Chondrocyte (in vitro differentiated cells): Measurements from ENCODE around the gene RHOU. TPM values are rescaled to one million over a fixed set of nuclear protein-coding genes. Genes with fewer than 3 reads are reported as not detected.
"Not testable (repeated sequence)": the region's sequence is repeated elsewhere in the genome, so short reads cannot be mapped to it uniquely, and the experiment has no call there.

Experiments
- DNase-seq: peaks from one replicate; pipeline ENCODE4 v3.0.0; 2021; ENCODE audit warnings: mixed read lengths, low spot score
- H3K27ac Mint-ChIP-seq: one replicate; pipeline ENCODE4 v1.8.0; 2021; ENCODE audit warnings: mild to moderate bottlenecking, moderate library complexity, mixed read lengths; ENCODE audit not compliant: unreplicated experiment
- H3K27me3 Mint-ChIP-seq: 2 replicates; pipeline ENCODE4 v1.8.0; 2021; ENCODE audit warnings: low read depth, mixed read lengths
- H3K36me3 Mint-ChIP-seq: 2 replicates; pipeline ENCODE4 v1.8.0; 2021; ENCODE audit warnings: low read depth, mixed read lengths
- H3K4me1 Mint-ChIP-seq: 2 replicates; pipeline ENCODE4 v1.8.0; 2021; ENCODE audit warnings: low read depth, mild to moderate bottlenecking, mixed read lengths
- H3K4me3 Mint-ChIP-seq: one replicate; pipeline ENCODE4 v1.8.0; 2021; ENCODE audit warnings: mild to moderate bottlenecking, moderate library complexity, mixed read lengths; ENCODE audit not compliant: unreplicated experiment
- H3K9me3 Mint-ChIP-seq: 2 replicates; pipeline ENCODE4 v1.8.0; 2021; ENCODE audit warnings: low read depth, mixed read lengths
- total RNA-seq: library from RNA; stranded (reverse); gene quantifications from 3 replicates; pipeline ENCODE4 v1.2.1, GENCODE V29; 2021
- TF ChIP-seq, protein P1 (sequence below): fragments of 200-600 bp; sonication (generic); IDR thresholded peaks from 2 replicates; pipeline ENCODE4 v1.5.0; 2021; ENCODE audit warnings: antibody characterized with exemption, mild to moderate bottlenecking, moderate library complexity

RHOU gene
- total RNA-seq, 1 donor from 2014 or later: 5.9 TPM

DNA sequence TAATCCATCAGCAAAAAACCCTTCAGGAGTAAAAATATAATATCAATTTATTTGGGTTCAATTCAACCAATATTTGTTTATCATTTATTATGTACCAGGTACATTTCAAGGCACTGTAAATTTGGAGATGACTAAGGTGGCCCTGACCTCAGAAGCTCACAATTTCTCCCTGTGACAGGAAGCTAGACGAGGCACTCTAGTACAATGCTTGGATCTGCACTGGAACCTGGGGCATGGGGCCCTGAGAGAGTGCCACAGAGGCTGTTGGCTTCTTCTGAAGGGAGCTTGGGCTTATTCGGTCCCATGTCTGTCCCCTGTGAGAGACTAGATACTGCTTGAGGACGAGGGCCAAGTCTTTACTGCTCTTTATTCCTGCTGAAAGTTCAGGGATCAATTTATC is 31.5 kb downstream of the RHOU start:
- Mint-ChIP-seq H3K9me3 (no peaks in the 10 kb centered on the region), H3K27me3 (peaks cover 33% of the 10 kb centered on the region), H3K27ac (no peak overlapping the region), H3K36me3 (peaks cover 2% of the 10 kb centered on the region), H3K4me3 (no peak overlapping the region), H3K4me1 (peaks cover 3% of the 10 kb centered on the region)
- TF ChIP-seq, protein P1, sequence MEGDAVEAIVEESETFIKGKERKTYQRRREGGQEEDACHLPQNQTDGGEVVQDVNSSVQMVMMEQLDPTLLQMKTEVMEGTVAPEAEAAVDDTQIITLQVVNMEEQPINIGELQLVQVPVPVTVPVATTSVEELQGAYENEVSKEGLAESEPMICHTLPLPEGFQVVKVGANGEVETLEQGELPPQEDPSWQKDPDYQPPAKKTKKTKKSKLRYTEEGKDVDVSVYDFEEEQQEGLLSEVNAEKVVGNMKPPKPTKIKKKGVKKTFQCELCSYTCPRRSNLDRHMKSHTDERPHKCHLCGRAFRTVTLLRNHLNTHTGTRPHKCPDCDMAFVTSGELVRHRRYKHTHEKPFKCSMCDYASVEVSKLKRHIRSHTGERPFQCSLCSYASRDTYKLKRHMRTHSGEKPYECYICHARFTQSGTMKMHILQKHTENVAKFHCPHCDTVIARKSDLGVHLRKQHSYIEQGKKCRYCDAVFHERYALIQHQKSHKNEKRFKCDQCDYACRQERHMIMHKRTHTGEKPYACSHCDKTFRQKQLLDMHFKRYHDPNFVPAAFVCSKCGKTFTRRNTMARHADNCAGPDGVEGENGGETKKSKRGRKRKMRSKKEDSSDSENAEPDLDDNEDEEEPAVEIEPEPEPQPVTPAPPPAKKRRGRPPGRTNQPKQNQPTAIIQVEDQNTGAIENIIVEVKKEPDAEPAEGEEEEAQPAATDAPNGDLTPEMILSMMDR: no peak
- no peak for DNase-seq

DNA sequence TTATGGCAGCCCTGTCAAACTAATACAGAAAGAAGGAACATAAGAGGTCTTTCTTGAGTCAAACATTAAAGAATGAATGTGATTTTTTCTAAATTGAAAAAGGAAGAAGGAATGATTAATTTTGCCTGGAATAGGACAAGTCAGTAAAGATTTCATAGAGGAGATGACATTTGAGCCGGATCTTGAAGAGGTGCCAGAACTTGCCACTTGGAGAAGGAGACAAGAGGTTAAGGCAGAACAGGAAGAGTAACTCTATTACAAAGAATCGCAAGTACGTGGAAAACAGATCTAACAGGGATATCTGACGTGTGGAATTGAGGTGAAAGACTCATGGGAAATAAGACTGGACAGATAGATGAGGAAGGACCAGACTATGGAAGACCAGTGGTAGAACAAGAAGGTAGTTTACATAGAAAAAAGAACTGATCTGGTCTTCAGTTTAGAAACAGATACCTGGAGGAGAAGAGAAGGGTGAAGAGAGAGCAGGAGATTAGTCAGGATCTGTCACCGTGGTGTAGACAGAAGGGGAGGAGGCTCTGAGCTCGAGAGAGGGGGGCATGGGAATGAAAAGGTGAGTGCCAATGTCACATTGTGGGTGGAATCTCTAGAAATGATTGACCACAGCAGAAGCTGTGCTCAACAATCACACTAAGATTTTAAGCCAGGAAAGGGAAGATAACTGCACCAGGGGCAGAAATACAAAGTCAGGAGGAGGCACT is 32.5 kb downstream of the RHOU start:
- Mint-ChIP-seq H3K27ac (no peak overlapping the region), H3K4me1 (peaks cover 3% of the 10 kb centered on the region), H3K27me3 (peaks cover 33% of the 10 kb centered on the region), H3K4me3 (no peak overlapping the region), H3K9me3 (no peaks in the 10 kb centered on the region), H3K36me3 (peaks cover 2% of the 10 kb centered on the region)
- DNase-seq: no peak
- TF ChIP-seq, protein P1: no peak

DNA sequence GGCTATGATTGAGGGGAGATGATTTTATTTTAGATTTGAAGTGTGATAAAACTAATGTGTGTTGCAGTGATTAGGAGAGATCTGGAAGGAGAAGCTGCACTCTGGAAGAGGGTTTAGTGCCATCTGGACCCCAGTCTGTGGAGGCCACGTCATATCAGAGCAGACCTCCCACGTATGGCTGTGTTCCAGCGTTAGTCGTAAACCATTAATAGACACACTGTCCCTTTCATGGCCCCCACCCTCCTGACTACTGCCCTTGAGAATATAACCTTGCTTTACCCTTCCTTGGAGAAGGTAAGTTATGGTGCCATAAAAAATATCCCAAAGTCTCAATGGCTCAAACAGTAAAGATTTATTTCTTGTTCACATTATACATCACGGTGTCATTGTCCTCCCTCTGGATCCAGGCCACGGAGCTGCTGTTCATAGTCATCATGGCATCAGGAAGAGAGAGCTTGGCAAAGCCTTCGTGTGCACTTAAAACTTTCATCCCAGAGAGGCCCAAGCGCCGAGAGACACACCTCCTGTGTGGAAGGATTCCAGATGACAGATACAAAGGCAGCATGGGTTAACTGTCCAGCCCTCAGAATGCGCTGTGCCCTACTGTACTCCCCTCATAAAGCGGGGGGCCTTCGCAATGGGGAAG is 33.2 kb downstream of the RHOU start:
- DNase-seq: no peak
- no peaks in the 10 kb centered on the region for H3K9me3 Mint-ChIP-seq
- H3K27ac Mint-ChIP-seq: no peak overlapping the region
- peaks cover 3% of the 10 kb centered on the region for H3K4me1 Mint-ChIP-seq
- TF ChIP-seq, protein P1: no peak
- H3K4me3 Mint-ChIP-seq: no peak overlapping the region
- H3K36me3 Mint-ChIP-seq: peaks cover 2% of the 10 kb centered on the region
- H3K27me3 Mint-ChIP-seq: peaks cover 32% of the 10 kb centered on the region

DNA sequence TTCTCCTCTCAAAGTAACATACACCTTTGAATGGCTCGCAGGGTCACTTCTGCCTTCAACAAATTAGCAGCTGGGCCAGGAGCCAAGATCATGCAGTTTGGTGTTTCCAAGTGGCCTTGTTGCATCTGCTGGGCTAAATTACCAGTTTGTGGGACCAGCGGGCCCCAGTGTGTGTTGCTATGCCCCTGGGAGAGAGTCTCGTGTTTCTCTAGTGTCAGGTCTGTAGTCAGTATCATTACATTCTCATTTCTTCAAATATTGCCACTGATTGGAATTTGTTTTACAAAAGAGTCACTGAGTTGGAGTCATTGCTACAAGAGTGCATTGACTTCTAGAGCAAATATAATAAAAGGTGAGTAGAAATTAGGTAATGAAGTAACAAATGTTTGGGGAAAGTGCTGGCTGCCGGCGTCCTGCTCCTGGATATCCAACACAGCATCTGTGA is 35.5 kb downstream of the RHOU start:
- Mint-ChIP-seq H3K27ac (no peak overlapping the region), H3K36me3 (peaks cover 2% of the 10 kb centered on the region), H3K27me3 (peaks cover 25% of the 10 kb centered on the region), H3K4me3 (no peak overlapping the region), H3K9me3 (no peaks in the 10 kb centered on the region), H3K4me1 (peaks cover 3% of the 10 kb centered on the region)
- no peak for DNase-seq
- TF ChIP-seq, protein P1: no peak

DNA sequence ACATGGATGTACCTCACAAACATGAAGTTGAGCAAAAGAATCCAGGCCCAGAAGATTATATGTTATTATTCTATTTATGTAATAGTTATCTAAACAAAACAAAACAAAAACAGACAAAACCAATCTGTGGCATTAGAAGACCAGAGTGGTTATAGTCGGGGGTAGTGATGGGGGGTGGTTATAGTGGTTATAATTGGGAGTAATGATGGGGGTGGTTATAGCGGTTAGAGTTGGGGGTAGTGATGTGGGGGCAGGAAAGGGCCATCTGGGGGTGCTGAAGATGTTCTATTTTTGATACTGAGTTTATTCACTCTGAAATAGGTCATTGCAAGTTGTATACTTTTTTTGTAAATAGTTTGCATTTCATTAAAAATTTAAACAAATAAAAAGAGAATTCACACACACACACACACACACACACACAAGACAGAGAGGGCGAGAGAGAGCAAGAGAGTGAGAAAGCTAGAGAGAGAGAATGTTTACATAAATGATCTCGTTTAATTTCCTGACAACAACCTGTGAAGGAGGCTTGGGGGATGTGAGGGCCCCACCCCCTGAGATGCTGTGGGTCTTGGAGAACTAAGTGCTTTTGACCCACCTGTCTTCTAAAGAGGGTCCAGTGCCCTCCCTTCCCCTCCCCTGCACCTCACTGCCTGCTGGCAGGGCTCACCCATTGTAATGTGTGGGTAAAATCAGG is 37.4 kb downstream of the RHOU start:
- TF ChIP-seq, protein P1: no peak
- peaks cover 2% of the 10 kb centered on the region for H3K36me3 Mint-ChIP-seq
- peaks cover 20% of the 10 kb centered on the region for H3K27me3 Mint-ChIP-seq
- H3K27ac Mint-ChIP-seq: no peak overlapping the region
- H3K4me3 Mint-ChIP-seq: no peak overlapping the region
- peaks cover under 1% of the 10 kb centered on the region for H3K4me1 Mint-ChIP-seq
- DNase-seq: no peak
- no peaks in the 10 kb centered on the region for H3K9me3 Mint-ChIP-seq

DNA sequence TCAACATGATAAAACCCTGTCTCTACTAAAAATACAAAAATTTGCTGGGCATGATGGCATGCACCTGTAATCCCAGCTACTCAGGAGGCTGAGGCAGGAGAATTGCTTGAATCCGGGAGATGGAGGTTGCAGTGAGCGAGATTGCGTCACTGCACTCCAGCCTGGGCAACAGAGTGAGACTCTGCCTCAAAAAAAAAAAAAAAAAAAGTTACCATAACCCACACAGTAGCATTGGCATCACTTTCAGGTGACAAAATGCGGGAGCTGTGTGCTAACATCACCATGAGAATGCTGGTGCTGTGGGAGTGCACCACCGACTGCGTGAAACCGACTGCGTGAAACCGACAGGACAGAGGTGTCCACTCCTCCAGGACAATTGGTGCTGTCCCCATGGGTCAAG is 40.7 kb downstream of the RHOU start:
- not testable (repeated sequence) for H3K27me3 Mint-ChIP-seq, H3K9me3 Mint-ChIP-seq, H3K27ac Mint-ChIP-seq, H3K4me3 Mint-ChIP-seq, H3K4me1 Mint-ChIP-seq, H3K36me3 Mint-ChIP-seq, DNase-seq
